AG04450 (cell line): Measurements from ENCODE around the gene ZNF280A. TPM values are rescaled to one million over a fixed set of nuclear protein-coding genes. Genes with fewer than 3 reads are reported as not detected.

Experiments used
- CTCF ChIA-PET: fragments of 300-600, 350-600 bp; formaldehyde crosslinking; extraction: SDS; loops from one replicate; lab custom pipeline; 2022; ENCODE audit warnings: antibody characterized with exemption, inconsistent platforms; lab: Charles Lee
- POLR2A ChIA-PET: fragments of 350-600 bp; formaldehyde crosslinking; extraction: SDS; loops from one replicate; lab custom pipeline; 2021; ENCODE audit warnings: antibody characterized with exemption, inconsistent platforms; lab: Yijun Ruan, JAX
- DNase-seq: peaks from one replicate; pipeline ENCODE4 v3.0.0-alpha.2; 2011; ENCODE audit warnings: low read depth, low spot score
- H3K27ac ChIP-seq: one replicate; pipeline ENCODE4 v1.5.1; 2012; ENCODE audit warnings: low read depth, low read length, control low read depth
- H3K27me3 ChIP-seq: one replicate; pipeline ENCODE4 v1.6.0; 2012; ENCODE audit warnings: low read length; ENCODE audit not compliant: control insufficient read depth, insufficient read depth
- H3K4me3 ChIP-seq: 2 replicates; pipeline ENCODE4 v1.5.1; 2011; ENCODE audit warnings: mild to moderate bottlenecking, low read depth, low read length, control low read depth
- H3K9me3 ChIP-seq: 2 replicates; pipeline ENCODE4 v1.5.1; 2012; ENCODE audit warnings: low read length; ENCODE audit not compliant: control insufficient read depth, insufficient read depth
- CTCF ChIP-seq: IDR thresholded peaks from 2 replicates; pipeline ENCODE4 v1.5.1; 2011; ENCODE audit warnings: low read depth, low read length, control low read depth, inconsistent platforms
- polyA plus RNA-seq: library from polyadenylated mRNA; depleted of rRNA; stranded (reverse); fragments of >200 nt; gene quantifications from 2 replicates; pipeline ENCODE4 v1.2.3, GENCODE V29; 2011

The ZNF280A gene
- polyA plus RNA-seq, 1 experiment: not detected

- no peak overlapping the region for H3K27ac ChIP-seq
- POLR2A ChIA-PET: no interaction called here
These were observed 38.3 kb upstream of the ZNF280A start for GRCh38 chr22:22558071-22558971.

GRCh38 chr22:22556995-22557925 lies 37.2 kb upstream of the ZNF280A start:
- Histone ChIP-seq H3K9me3 (peaks cover 13% of the 10 kb centered on the region; the same call in 1 of the 2 replicates), H3K27me3 (peaks cover 2% of the 10 kb centered on the region), H3K4me3 (no peak overlapping the region), H3K27ac (no peak overlapping the region)
- ChIA-PET CTCF (no interaction called here), POLR2A (no interaction called here)
- no peak for DNase-seq
- TF ChIP-seq CTCF: no peak

More at GRCh38 chr22:22558071-22558971, 38.3 kb upstream of the ZNF280A start:
- no peak for TF ChIP-seq CTCF
- CTCF ChIA-PET: interaction anchor here (1.9 kb wide), 1 partner anchor 18 kb away, joined by 8 read pairs; no protein-coding TSS in a partner anchor
- Histone ChIP-seq H3K27me3 (no peaks in the 10 kb centered on the region), H3K4me3 (no peak overlapping the region), H3K9me3 (peaks cover 13% of the 10 kb centered on the region; the same call in 1 of the 2 replicates)
- no peak for DNase-seq

- Histone ChIP-seq H3K9me3 (peaks cover 13% of the 10 kb centered on the region; the same call in 1 of the 2 replicates), H3K27me3 (peaks cover 2% of the 10 kb centered on the region), H3K4me3 (no peak overlapping the region), H3K27ac (no peak overlapping the region)
- DNase-seq: no peak
- TF ChIP-seq CTCF: no peak
- ChIA-PET CTCF (no interaction called here), POLR2A (no interaction called here)
These were observed 36.5 kb upstream of the ZNF280A start for GRCh38 chr22:22556578-22556977.

- TF ChIP-seq CTCF: no peak
- Histone ChIP-seq H3K4me3 (no peak overlapping the region), H3K9me3 (peaks cover 13% of the 10 kb centered on the region; the same call in 1 of the 2 replicates), H3K27me3 (peaks cover 2% of the 10 kb centered on the region), H3K27ac (no peak overlapping the region)
- ChIA-PET CTCF (no interaction called here), POLR2A (no interaction called here)
- no peak for DNase-seq
These were observed 35.5 kb upstream of the ZNF280A start for GRCh38 chr22:22555596-22555995.
